Mesenteric fat pad (tissue), 1 donor: ENCODE data around the gene EIPR1. TPM values are rescaled to one million over a fixed set of nuclear protein-coding genes. Genes with fewer than 3 reads are reported as not detected.

Experiments
- DNase-seq: peaks from one replicate; pipeline ENCODE4 v3.0.0-alpha.2; 2020; ENCODE audit warnings: low spot score
- total RNA-seq: library from RNA; stranded (reverse); fragmentation: NEBNext Ultra II Directional; extraction: Animal tissue kit (Norgen Biotek cat#: 25700); gene quantifications from one replicate; pipeline ENCODE4 v1.2.1, GENCODE V29; 2021
- donor health status: DM: yes; HTN: yes; CAD: no.

EIPR1 gene
- total RNA-seq, 1 donor from 2014 or later: 16.3 TPM

DNA sequence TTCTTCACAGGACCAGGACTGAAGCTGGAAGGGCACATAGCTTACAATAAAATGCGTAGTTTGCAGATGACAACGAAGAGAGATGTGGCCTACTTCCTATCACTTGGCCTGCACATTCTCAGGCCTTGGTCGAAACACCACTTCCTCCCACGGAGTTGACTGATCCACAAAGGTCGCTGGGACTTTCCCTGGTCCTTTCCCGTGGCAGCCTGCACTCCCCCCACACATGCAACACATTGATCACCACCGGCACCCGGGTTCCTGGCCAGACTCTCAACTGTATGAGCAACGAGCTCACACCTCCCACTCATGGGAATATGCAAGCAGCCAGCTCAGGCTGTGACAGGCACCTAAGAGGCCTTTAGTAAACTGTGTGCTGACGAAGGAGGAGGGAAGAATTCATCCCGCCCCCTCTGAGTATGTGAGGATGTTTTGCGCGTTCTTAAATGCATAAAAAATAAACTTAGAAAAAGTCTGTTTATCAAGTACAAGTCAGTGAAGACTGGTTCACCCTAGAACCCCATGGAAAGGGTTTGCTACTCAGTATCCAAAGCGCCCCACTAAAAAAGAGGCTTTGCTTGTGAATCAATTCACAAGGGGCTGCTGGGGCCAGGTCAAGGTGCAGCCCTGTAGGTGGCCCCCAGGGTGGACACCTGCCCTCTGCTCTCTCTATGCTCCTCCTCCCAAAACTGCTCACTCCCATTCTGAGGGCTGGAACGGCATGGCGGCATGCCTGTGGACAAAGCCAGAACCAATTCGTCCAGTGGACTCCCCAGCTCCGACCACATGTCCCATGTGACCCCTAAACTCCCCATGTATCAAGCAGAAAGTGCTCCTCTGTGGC, 154.3 kb downstream of the EIPR1 start:
- DNase-seq: no peak

DNA sequence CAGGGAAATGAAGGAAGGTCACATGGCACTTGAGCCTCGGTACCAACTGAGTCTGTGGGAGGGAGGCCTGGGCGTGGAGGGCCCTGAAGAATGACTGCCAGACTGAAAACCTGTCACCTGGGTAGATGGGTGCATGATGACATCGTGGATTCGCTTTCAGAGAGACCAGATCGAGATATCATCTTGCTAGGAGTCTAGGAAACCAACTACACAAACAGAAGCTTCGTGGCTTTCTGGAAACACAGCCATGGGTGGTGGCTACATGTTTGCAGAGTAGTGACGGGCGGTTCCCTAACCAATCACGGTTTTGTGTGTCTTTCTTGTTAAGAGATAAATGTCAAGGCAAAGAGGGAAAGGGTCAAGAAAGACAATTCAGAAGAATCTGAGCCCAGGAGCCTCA, 155.0 kb downstream of the EIPR1 start:
- DNase-seq: no peak

- DNase-seq: no peak
Observed at GRCh38 chr2:3219536-3219935, 158.1 kb downstream of the EIPR1 start.

DNA sequence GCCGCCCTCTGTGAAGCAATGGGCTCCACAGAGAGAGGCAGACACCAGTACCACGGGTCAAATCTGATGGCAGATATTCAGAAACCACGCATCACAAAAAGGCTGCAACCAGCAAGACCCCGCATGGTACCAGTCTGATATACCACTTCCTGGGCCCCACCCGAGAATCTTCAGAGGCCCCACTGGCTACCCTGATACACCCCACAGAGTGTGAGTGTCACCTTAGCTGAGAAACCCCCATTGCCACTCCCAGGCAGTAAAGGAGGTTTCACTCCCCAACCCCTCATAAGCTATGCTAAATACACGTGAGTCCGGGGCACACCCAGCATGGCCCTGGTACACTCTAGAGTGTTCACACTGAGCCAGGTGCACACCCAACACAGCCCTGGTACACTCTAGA, 160.0 kb downstream of the EIPR1 start:
- no peak for DNase-seq

DNA sequence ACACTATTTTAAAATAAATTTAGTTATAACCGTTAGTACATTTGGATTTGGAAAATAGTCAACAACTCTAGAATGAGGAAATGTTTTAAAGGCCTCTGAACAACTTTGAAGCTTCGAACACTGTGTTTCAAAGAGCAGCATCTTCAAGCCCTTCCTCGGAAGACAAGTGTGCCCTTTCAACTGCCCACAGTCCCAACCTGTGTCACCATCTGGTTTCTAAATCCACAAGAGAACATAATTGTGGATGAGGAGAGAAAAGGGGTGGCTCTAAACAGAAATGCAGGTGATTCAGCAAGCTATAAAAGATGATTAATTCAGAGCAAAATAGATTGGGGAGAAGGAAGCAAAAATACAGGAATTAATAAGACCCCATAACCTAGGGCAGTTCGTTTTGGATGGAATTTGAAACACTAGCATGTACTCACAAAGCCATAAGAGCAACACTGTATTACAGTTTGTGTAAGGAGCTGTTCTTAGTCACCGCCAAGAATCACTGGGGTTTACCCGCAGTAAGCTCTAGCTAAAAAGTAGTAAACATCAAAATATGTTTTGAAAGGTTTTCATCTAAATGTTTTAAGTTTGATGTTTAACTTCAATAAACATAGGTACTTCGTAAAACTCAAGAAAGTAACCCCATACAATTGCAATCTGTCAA, 160.7 kb downstream of the EIPR1 start:
- DNase-seq: no peak

- DNase-seq: no peak
Observed at GRCh38 chr2:3214806-3215404, 162.7 kb downstream of the EIPR1 start.

DNA sequence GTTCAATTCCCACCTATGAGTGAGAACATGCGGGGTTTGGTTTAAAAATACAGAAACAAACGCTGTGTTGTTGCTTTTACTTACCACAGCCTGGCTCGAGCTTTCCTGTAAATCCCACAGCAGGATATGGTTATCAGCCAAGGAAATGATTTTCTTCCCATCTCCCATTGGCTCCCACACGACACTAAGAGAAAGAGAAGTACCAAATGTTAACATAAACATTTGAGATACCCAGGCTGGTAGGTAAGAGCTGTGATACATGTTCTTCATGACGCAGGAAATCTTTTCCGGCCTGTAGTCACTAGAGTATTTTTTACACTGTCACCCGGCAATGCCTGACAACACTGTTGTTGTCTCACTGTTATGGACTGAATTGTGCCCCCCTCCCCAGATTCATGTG, 163.6 kb downstream of the EIPR1 start:
- no peak for DNase-seq

- no peak for DNase-seq
Observed at GRCh38 chr2:3212984-3213383, 164.6 kb downstream of the EIPR1 start.

- DNase-seq: no peak
Observed at GRCh38 chr2:3212061-3212362, 165.6 kb downstream of the EIPR1 start.

- DNase-seq: no peak
Observed at GRCh38 chr2:3211256-3212060, 166.2 kb downstream of the EIPR1 start.

GRCh38 chr2:3210257-3210656, 167.4 kb downstream of the EIPR1 start:
- no peak for DNase-seq

- DNase-seq: no peak
Observed at GRCh38 chr2:3209258-3209657, 168.4 kb downstream of the EIPR1 start.

DNA sequence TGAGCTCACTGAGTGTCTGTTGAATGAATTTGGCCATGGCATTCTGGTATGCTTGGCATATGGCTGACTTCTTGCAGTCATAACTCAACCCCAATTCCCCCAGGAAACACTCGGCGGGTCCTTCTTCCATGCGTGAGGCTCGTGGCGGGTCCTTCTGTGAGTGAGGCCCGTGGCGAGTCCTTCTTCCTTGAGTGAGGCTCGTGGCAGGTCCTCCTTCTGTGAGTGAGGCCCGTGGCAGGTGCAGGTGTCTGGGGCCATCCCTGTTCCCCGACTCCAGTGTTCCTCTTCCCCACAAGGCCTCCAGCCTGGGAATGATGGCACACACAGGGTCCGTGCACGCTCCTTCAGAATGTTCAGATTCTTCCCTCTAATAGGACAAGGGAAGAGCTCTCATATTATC, 169.0 kb downstream of the EIPR1 start:
- DNase-seq: no peak

GRCh38 chr2:3208179-3208578, 169.4 kb downstream of the EIPR1 start:
- peak; percentile 33 for DNase-seq

GRCh38 chr2:3207091-3207491, 170.5 kb downstream of the EIPR1 start:
- peak; percentile 76 for DNase-seq

- peak; percentile 22 for DNase-seq
Observed at GRCh38 chr2:3205845-3206244, 171.8 kb downstream of the EIPR1 start.

- DNase-seq: no peak
Observed at GRCh38 chr2:3204031-3204821, 173.4 kb downstream of the EIPR1 start.

- no peak for DNase-seq
Observed at GRCh38 chr2:3203497-3204019, 174.1 kb downstream of the EIPR1 start.

GRCh38 chr2:3202926-3203325, 174.7 kb downstream of the EIPR1 start:
- no peak for DNase-seq

DNA sequence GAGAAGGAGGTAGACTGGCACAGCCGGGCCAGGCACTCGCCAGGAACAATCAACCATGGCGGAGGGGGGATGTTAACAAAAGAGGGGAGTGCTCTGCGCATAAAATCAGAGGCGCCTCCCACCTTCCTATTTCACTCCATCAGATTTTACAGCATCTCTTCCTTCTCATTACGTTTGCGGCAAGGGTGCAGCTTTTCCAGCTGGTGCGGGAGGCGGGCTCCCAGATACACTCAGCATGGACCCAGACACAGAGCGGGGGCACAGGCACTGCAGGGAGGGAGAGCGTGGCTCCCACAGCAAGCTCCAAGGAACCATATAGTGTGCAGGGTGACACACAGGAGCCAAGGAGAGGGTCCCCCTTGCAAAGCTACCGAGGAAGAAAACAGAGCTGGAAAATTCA, 176.3 kb downstream of the EIPR1 start:
- DNase-seq: no peak
